NCI-H345 treated with DMSO at 0.1 percent for 48 hours (cell line): Measurements from ENCODE around the gene PHF3.
"Not testable (repeated sequence)": the region's sequence is repeated elsewhere in the genome, so short reads cannot be mapped to it uniquely, and the experiment has no call there.

Source experiments
- DNase-seq: peaks from one replicate; lab custom pipeline; 2025; ENCODE audit not compliant: unreplicated experiment; lab: John Stamatoyannopoulos, UW

PHF3 gene

DNA sequence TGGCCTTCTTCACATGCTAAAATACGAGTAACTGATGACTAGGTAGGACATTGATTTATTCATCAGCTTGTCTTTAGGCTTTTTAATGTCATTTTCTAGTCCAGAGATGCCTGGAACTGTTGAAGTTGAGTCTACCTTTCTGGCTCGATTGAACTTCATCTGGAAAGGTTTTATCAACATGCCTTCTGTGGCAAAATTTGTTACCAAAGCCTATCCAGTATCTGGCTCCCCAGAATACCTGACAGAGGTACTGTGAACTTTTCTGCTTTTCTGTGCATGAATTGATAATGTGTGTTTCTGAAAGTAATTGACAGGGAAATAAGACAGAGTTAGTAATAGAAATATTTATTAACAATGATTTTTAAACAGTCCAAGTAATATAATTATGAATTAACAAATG, 71.0 kb downstream of the PHF3 start:
- no peak for DNase-seq

DNA sequence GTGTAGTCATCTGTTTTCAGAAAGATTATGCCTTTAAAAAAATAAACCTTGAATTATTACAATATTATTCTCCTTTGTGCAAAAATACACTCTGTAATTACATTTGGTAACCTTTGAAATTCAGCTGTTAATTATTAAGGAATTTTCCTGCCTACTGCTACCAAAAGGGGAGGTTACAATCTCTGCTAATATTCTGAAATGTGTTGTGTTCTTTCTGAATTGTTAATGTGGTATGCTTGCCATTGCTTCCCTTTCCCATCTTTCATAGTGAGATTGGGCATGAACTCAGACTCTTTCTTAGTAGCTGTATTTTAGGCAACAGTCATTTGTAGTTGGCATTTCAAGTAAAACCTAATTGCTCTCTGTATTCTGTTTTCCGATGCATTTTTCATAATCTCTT, 73.0 kb downstream of the PHF3 start:
- DNase-seq = no peak

- DNase-seq = no peak
Measured at GRCh38 chr6:63709148-63709547, 73.5 kb downstream of the PHF3 start.

GRCh38 chr6:63713332-63713731, 77.7 kb downstream of the PHF3 start:
- no peak for DNase-seq

GRCh38 chr6:63714091-63714490, 78.5 kb downstream of the PHF3 start:
- DNase-seq = no peak

- DNase-seq = no peak
Measured at GRCh38 chr6:63716169-63716568, 80.6 kb downstream of the PHF3 start.

DNA sequence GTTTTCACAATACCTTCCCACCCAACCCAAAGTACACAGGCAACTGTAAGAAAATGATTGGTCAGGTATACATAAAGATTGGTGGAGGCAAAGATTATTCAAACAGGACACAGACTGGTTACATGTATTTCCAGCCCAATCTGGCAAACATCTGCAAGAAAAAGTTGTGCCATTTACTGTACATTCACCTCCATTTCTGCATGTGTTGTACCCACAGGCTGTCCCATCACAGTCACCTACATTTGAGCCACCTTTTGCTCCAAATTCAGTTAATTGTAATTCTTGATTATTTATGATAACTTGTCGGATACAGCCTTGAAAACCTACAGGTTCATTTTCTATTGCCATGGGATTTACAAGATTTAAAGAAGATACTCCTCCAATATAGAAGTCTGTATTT, 85.6 kb downstream of the PHF3 start:
- no peak for DNase-seq

- no peak for DNase-seq
Measured at GRCh38 chr6:63724721-63725120, 89.1 kb downstream of the PHF3 start.

GRCh38 chr6:63730311-63730710, 94.7 kb downstream of the PHF3 start:
- DNase-seq = no peak

DNA sequence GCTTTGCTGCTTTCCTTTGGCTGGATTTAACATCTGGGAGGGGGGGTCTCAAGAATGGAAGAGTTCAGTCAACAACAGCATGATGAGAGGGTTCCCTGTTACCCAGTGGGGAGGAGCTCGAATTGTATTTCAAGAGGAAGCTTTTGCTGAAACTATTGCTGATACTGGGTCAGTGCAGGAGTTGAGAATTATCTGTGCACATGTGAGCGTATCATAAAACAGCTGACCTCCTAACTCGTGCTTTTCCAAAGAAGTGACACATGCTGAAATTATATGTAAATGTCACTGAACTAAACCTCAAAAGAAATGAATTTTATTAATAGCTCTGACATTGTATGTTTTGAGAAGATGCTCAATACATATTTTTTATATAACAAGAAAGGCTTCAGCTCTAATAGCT, 96.3 kb downstream of the PHF3 start:
- no peak for DNase-seq

DNA sequence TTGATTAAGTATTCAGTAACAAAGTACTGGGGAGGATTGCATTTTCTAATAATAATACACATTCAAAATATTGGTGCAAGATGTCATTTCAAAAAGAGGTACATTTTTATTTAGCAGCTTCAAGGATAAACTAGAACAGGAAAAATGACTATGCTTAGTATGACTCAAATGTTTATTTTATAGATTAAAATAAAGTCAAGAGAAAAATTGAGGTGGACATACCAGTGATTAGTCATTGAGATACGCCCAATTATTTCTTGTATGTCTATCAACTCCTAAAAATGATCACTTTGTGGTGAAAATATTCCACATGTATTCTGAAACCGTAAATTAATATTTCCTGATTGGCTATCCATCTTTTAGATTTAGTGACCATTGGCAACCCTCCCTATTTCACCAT, 96.7 kb downstream of the PHF3 start:
- no peak for DNase-seq

DNA sequence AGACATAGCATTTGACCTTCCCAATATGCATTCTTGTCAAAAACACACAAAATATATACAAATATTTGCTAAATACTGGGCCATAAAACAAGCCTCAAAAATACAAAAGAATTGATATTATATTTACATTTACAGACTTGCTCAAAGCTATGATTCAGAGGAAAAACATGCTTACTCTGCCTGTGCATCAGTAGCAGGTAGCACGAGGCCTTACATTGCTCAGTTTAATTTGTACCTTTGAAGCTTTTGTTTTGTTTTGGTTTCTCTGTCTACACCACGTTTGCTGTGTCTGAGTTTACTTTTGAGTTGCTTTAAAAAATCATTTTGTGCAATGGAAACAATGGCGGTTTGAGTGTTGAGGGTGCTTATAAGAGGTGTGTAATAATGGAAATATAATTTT, 99.3 kb downstream of the PHF3 start:
- DNase-seq = no peak

- not testable (repeated sequence) for DNase-seq
Measured at GRCh38 chr6:63738190-63738589, 102.6 kb downstream of the PHF3 start.

- DNase-seq = no peak
Measured at GRCh38 chr6:63739094-63739687, 103.6 kb downstream of the PHF3 start.

DNA sequence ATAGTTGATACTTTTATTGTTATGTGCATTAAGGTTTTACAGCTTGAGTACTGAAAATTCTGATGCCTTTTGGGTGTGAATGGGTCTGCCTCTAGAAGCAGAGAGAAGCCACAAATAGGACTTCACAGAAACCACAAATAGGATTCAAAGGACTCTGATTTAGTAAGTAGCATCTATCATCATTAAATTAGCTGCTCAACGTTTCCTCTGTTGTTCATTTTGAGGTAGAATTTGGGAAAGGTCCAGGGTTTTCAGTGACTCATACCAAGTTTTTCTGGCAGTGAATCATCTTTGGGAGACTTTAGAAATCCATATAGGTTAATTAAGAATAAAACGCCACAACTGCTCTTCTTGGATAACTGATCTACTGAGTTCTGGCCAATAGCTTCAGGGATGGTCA, 105.1 kb downstream of the PHF3 start:
- no peak for DNase-seq

DNA sequence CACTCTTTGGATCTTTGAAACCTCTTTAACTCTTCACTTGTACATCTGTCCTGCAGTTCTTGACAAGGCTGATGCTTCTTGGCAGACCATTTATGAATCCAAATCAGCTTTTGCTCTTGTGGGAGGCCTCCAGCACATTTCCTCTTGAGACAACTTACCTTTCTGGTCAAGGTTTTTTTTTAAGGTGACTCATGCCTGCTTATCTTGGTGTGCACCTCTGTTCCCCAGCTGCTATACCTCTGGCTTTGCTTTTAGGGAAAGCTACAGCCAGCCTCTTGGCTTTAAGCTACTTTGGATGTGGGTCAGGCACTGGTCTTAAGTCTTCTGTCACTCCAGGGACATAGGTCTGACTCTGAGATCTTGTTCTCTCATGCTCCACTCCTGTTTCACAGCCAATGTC, 106.5 kb downstream of the PHF3 start:
- DNase-seq = no peak

GRCh38 chr6:63743691-63744090, 108.1 kb downstream of the PHF3 start:
- no peak for DNase-seq

DNA sequence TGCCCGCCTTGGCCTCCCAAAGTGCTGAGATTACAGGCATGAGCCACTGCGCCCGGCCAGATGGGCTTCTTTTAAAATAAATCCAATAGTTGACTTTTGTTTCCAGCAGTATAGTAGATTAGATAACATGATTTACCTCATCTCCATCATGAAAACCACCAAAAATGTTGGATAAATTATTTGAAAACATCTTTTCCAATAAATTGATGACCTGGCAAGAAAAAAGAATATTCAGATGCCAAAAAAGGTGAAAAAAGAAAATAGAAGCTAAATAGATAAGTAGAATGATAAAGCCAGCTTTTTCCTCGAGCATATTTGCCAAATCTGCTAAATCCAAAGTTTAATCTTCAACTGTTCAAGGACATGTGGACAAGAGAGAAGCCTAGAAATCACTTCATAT, 109.2 kb downstream of the PHF3 start:
- DNase-seq = no peak

GRCh38 chr6:63745784-63746183, 110.2 kb downstream of the PHF3 start:
- DNase-seq = no peak

DNA sequence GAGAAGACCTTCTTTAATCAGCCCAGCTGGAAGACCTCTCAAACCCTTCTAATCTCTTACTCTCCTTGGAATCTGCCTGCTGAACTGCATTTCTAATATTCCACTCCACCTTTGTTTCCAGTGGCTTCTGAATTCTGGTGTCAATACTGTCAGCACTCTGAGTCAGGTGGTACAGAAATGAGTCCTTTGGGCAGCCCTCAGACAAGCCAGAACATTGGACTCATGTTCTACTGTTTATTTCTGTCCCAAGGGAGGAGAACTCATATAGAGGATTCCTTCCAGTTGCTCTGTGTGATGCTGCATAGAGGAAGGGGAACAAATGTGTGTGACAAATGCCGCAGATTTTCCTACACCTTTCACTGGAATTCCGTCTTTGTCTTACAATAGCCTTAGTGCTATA, 114.8 kb downstream of the PHF3 start:
- DNase-seq = no peak

GRCh38 chr6:63757275-63757674, 121.7 kb downstream of the PHF3 start:
- DNase-seq = not testable (repeated sequence)

- DNase-seq = no peak
Measured at GRCh38 chr6:63757826-63758225, 122.2 kb downstream of the PHF3 start.

DNA sequence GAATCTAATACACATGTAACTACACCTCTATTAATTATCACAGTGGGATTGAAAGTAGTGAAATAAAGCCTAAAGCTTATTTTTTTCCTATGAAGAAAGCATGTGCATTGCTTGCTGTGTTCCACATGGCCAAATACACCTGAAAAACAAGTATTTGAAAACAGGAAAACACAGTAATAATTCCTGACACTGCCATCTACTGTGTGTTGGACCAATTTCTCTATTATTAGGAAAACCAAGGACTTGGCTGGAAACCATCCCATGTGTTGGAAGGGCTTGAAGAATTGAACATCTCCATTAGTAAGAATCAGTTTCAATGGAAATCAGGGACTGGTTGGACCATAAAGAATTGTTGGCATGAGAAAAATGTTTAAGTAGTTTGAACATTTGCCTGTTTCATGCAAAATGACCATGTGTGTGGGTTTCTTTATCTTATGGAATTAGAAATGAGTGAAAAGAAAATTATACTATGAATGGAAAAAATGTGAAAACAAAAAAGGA, 124.1 kb downstream of the PHF3 start:
- no peak for DNase-seq

DNA sequence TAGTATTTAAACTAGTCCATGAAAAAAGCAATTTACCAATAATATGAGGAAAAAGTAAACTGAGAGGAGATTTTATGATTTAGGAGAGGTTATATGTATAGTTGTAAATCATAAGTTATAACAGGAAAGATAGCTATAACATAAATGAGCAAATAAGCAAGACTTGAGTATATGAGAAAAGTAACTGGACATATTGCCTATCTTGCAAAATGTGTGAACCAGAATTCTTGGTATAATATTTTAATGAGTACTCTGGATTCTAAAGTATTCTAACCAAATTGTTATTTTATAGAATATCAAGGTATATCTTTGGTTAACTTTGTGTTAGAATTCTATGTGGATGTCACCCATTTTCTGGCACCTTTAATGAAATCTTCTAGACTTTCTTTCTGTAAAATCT, 124.6 kb downstream of the PHF3 start:
- DNase-seq = no peak
